K562 (cell line): ENCODE results near the gene RCSD1. TPM values are rescaled to one million over a fixed set of nuclear protein-coding genes. Genes with fewer than 3 reads are reported as not detected.

ENCODE experiments used
- ELF2 ChIP-seq: fragments of 250-450 bp; sonication (Bioruptor Pico); IDR thresholded peaks from 2 replicates; pipeline ENCODE4 v1.5.0; 2021; ENCODE audit warnings: mild to moderate bottlenecking
- HMGN3 ChIP-seq: IDR thresholded peaks from 2 replicates; pipeline ENCODE4 v1.6.1; 2011; ENCODE audit warnings: borderline replicate concordance, low read depth, mild to moderate bottlenecking, mixed read lengths, low read length; ENCODE audit not compliant: insufficient read length; ENCODE audit errors: extremely low read depth
- KHSRP ChIP-seq: fragments of 450-650 bp; IDR thresholded peaks from 2 replicates; pipeline ENCODE4 v1.6.1; 2017
- MAFF ChIP-seq: IDR thresholded peaks from 2 replicates; pipeline ENCODE4 v1.6.1; 2012; ENCODE audit warnings: low read length, improper control_type of control experiment
- PRMT5 ChIP-seq: sonication (generic); formaldehyde crosslinking; IDR thresholded peaks from 2 replicates; pipeline ENCODE4 v1.5.0; 2020; ENCODE audit warnings: missing genetic modification reagents
- RREB1 ChIP-seq: fragments of 250-450 bp; sonication (Bioruptor Pico); IDR thresholded peaks from 2 replicates; pipeline ENCODE4 v1.4.0; 2020
- SAFB ChIP-seq: fragments of 200-400 bp; formaldehyde crosslinking; IDR thresholded peaks from 2 replicates; pipeline ENCODE4 v1.6.1; 2017; ENCODE audit warnings: low read depth, low read length, borderline replicate concordance
- ZNF384 ChIP-seq: IDR thresholded peaks from 2 replicates; pipeline ENCODE4 v1.6.1; 2012; ENCODE audit warnings: low read depth, low read length, improper control_type of control experiment
- ZNF57 ChIP-seq: fragments of 450-650 bp; formaldehyde crosslinking; IDR thresholded peaks from 2 replicates; pipeline ENCODE4 v1.4.0; 2020; ENCODE audit warnings: mild to moderate bottlenecking, moderate library complexity
- ZNF740 ChIP-seq, 3 experiments: fragments of 200-800 bp in 1 of 3; sonication (Bioruptor generic) in 1 of 3; sonication (generic) in 1 of 3; formaldehyde crosslinking in 1 of 3; IDR thresholded peaks; 2 replicates each; pipeline versions ENCODE4 v1.6.1 to v1.8.0; 2016 to 2022; ENCODE audit warnings: mild to moderate bottlenecking in 2 of 3, missing compliant biosample characterization in 2 of 3, missing genetic modification characterization in 2 of 3, missing genetic modification reagents in 1 of 3
- ZZZ3 ChIP-seq: fragments of 450-650 bp; IDR thresholded peaks from 2 replicates; pipeline ENCODE4 v1.6.1; 2016; ENCODE audit warnings: antibody characterized with exemption, mild to moderate bottlenecking, moderate library complexity
- polyA plus RNA-seq, 8 experiments: library from polyadenylated mRNA; depleted of rRNA in 4 of 8; stranded (reverse) in 5 of 8; unstranded in 3 of 8; fragments of >200 nt; fragmentation: Nextera tagmentation in 2 of 8; fragmentation: Illumina TruSeq in 1 of 8; extraction: Ambion mirVana in 2 of 8; extraction: Trizol in 1 of 8; gene quantifications; 2 replicates each; pipeline versions ENCODE4 v1.2.1 to v1.2.3, GENCODE V29; 2011 to 2014; ENCODE audit warnings: inconsistent platforms in 1 of 8, missing spikeins in 1 of 8
- total RNA-seq, 7 experiments: library from RNA; depleted of rRNA in 6 of 7; stranded (reverse); fragments of >200 nt in 6 of 7; fragmentation: Illumina TruSeq in 2 of 7; extraction: Trizol in 2 of 7; gene quantifications; 2 replicates each; pipeline versions ENCODE4 v1.2.1 to v1.2.3, GENCODE V29; 2011 to 2021; ENCODE audit warnings: low replicate concordance in 1 of 7
- TF ChIP-seq, protein P1 (sequence below), 2 experiments: IDR thresholded peaks in 1 of 2; conservative IDR thresholded peaks in 1 of 2; 2 replicates each; pipeline ENCODE4 v1.6.1; 2016; ENCODE audit warnings: low read depth in 2 of 2, mild to moderate bottlenecking in 1 of 2, missing compliant biosample characterization in 1 of 2, missing genetic modification characterization in 1 of 2, moderate library complexity in 1 of 2

RCSD1 gene
- total and polyA plus RNA-seq, 9 of the 15 experiments (the other 6 are each of a cell fraction or from before 2014, with no cell fraction given): 7.8 to 69.8 (median 45.3) TPM

DNA sequence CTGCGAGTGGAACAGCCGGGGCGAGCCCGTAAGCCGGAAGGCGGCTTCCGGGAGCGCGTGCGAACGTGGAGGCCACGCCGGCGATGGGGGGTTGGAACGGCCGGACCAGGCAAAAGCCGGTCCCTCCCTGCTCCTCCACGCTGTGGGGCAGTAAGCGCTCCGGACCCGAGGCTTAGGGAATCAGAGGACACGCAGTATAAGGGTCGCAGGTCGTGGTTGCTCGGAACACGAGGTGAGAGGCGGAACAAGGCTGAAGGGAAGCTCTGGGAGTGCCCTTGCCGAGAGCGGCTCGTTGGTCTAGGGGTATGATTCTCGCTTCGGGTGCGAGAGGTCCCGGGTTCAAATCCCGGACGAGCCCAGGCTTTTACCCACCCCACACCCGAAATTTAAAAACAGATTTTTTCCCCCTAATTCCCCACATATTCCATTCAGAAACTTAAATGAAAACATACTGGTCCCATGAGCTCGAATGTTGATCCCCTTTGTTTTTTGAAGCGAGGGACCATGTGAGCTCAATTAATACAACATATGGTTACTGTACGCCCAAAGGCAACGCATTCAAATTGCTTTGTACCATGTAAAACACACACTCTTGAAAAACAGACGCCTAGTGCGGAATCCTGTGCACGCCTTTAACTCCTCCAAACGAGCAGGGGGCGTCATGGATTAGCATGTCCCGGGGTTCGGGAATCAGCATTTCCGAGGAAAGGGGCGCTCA lies 84.6 kb downstream of the RCSD1 start (continued):
- TF ChIP-seq ZNF740 (CRISPR knock-in tag; IDR thresholded peaks at IDR 0.05) (peak; percentile 87), ZNF740 (tag; IDR thresholded peaks at IDR 0.05) (peak in 1 of 2 experiments; percentile 46; a peak in 1 of 4 replicates), ZNF384 (no peak; the same call in none of the 2 replicates), PRMT5 (no peak), MAFF (no peak), HMGN3 (peak; percentile 18), RREB1 (CRISPR knock-in tag) (peak; percentile 78; the same call in 1 of the 2 replicates), ZNF57 (CRISPR knock-in tag) (no peak; the same call in 1 of the 2 replicates), ELF2 (CRISPR knock-in tag) (peak; percentile 94), KHSRP (no peak), ZZZ3 (no peak), SAFB (peak; percentile 90; the same call in 1 of the 2 replicates)
- TF ChIP-seq, protein P1, sequence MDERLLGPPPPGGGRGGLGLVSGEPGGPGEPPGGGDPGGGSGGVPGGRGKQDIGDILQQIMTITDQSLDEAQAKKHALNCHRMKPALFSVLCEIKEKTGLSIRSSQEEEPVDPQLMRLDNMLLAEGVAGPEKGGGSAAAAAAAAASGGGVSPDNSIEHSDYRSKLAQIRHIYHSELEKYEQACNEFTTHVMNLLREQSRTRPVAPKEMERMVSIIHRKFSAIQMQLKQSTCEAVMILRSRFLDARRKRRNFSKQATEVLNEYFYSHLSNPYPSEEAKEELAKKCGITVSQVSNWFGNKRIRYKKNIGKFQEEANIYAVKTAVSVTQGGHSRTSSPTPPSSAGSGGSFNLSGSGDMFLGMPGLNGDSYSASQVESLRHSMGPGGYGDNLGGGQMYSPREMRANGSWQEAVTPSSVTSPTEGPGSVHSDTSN (CRISPR knock-in tag; IDR thresholded peaks at IDR 0.05; ENCODE audit: low read depth): no peak
- TF ChIP-seq, protein P1 (tag; conservative IDR thresholded peaks at IDR 0.05; ENCODE audit: low read depth): no peak
